HL-60 (cell line): Measurements from ENCODE around the gene CAMTA1.

ENCODE experiments used
- DNase-seq, 2 experiments: peaks; one replicate each; pipeline ENCODE4 v3.0.0-alpha.2; 2010 to 2020; ENCODE audit warnings: low read depth in 1 of 2, low spot score in 1 of 2
- H3K27ac ChIP-seq: fragments of 250-450 bp; sonication (Bioruptor Pico); replicated peaks from 2 replicates; pipeline ENCODE4 v1.5.1; 2020; ENCODE audit warnings: mild to moderate bottlenecking, moderate library complexity
- H3K27me3 ChIP-seq: fragments of 250-450 bp; sonication (Bioruptor Pico); 2 replicates; pipeline ENCODE4 v1.5.1; 2021; ENCODE audit warnings: mild to moderate bottlenecking, moderate library complexity; ENCODE audit not compliant: insufficient read depth, poor library complexity, severe bottlenecking
- H3K4me3 ChIP-seq: replicated peaks from 2 replicates; pipeline ENCODE4 v1.5.1; 2011; ENCODE audit warnings: mild to moderate bottlenecking, control low read depth, low read length; ENCODE audit not compliant: insufficient read depth
- CTCF ChIP-seq: IDR thresholded peaks from one replicate; pipeline ENCODE4 v1.5.1; 2011; ENCODE audit warnings: low read length, control low read depth, inconsistent platforms; ENCODE audit not compliant: insufficient read depth
- GABPA ChIP-seq: IDR thresholded peaks from 2 replicates; pipeline ENCODE4 v1.6.1; 2012; ENCODE audit warnings: low read depth
- POLR2AphosphoS5 ChIP-seq: IDR thresholded peaks from 2 replicates; pipeline ENCODE4 v1.6.1; 2012; ENCODE audit warnings: low read depth
- SPI1 ChIP-seq: IDR thresholded peaks from 2 replicates; pipeline ENCODE4 v1.6.1; 2012; ENCODE audit warnings: low read depth, mild to moderate bottlenecking, borderline replicate concordance
- TF ChIP-seq, protein P1 (sequence below): IDR thresholded peaks from 2 replicates; pipeline ENCODE4 v1.6.1; 2012; ENCODE audit warnings: low read depth; ENCODE audit not compliant: insufficient replicate concordance

Gene CAMTA1

DNA sequence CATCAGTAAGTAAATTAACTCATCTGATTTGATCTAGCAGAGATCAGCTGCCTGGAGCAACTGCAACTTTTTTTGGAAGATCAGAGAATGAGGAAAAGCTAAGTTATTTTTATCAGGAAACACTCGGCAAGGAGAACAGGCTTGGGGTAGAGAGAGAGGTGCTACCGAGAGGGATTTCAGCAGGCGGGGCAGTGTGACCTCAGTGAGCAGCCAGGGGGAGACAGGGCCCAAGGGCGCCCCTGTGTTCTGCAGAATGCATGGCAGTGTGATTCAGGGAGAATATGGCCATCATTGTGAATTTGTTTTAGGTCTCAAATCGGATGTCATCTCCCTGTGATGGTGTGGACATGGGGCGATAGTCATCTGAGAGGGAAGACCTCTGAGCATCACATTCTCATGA lies 501.8 kb downstream of the CAMTA1 start:
- no peaks in the 10 kb centered on the region for H3K27me3 ChIP-seq
- TF ChIP-seq, protein P1, sequence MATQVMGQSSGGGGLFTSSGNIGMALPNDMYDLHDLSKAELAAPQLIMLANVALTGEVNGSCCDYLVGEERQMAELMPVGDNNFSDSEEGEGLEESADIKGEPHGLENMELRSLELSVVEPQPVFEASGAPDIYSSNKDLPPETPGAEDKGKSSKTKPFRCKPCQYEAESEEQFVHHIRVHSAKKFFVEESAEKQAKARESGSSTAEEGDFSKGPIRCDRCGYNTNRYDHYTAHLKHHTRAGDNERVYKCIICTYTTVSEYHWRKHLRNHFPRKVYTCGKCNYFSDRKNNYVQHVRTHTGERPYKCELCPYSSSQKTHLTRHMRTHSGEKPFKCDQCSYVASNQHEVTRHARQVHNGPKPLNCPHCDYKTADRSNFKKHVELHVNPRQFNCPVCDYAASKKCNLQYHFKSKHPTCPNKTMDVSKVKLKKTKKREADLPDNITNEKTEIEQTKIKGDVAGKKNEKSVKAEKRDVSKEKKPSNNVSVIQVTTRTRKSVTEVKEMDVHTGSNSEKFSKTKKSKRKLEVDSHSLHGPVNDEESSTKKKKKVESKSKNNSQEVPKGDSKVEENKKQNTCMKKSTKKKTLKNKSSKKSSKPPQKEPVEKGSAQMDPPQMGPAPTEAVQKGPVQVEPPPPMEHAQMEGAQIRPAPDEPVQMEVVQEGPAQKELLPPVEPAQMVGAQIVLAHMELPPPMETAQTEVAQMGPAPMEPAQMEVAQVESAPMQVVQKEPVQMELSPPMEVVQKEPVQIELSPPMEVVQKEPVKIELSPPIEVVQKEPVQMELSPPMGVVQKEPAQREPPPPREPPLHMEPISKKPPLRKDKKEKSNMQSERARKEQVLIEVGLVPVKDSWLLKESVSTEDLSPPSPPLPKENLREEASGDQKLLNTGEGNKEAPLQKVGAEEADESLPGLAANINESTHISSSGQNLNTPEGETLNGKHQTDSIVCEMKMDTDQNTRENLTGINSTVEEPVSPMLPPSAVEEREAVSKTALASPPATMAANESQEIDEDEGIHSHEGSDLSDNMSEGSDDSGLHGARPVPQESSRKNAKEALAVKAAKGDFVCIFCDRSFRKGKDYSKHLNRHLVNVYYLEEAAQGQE = no peak
- TF ChIP-seq GABPA = no peak
- H3K4me3 ChIP-seq = no peak overlapping the region
- peak in 1 of 2 experiments; percentile 0 for DNase-seq
- no peak overlapping the region for H3K27ac ChIP-seq

GRCh38 chr1:7288992-7289391 lies 503.7 kb downstream of the CAMTA1 start:
- H3K27me3 ChIP-seq = no peaks in the 10 kb centered on the region
- no peak for TF ChIP-seq CTCF
- TF ChIP-seq SPI1 = no peak
- no peak for TF ChIP-seq POLR2AphosphoS5
- TF ChIP-seq, protein P1 = no peak
- no peak for TF ChIP-seq GABPA
- H3K4me3 ChIP-seq = no peak overlapping the region
- H3K27ac ChIP-seq = no peak overlapping the region
- no peak for DNase-seq

- H3K27ac ChIP-seq = no peak overlapping the region
- DNase-seq = no peak
- H3K4me3 ChIP-seq = no peak overlapping the region
- H3K27me3 ChIP-seq = no peaks in the 10 kb centered on the region
- TF ChIP-seq, protein P1 = no peak
- TF ChIP-seq POLR2AphosphoS5 (no peak), CTCF (no peak), GABPA (no peak), SPI1 (no peak)
Measured at GRCh38 chr1:7289694-7290093, 504.4 kb downstream of the CAMTA1 start.
